Activated T-helper 1 cell treated with Interleukin-2 at 50 U/mL for 16 hours (primary cell): ENCODE measurements around the gene IRF2.
"Not testable (repeated sequence)": the region's sequence is repeated elsewhere in the genome, so short reads cannot be mapped to it uniquely, and the experiment has no call there.

ENCODE experiments used
- DNase-seq: peaks from one replicate; pipeline ENCODE4 v3.0.0-alpha.2; 2020; ENCODE audit warnings: low read depth

Gene IRF2

DNA sequence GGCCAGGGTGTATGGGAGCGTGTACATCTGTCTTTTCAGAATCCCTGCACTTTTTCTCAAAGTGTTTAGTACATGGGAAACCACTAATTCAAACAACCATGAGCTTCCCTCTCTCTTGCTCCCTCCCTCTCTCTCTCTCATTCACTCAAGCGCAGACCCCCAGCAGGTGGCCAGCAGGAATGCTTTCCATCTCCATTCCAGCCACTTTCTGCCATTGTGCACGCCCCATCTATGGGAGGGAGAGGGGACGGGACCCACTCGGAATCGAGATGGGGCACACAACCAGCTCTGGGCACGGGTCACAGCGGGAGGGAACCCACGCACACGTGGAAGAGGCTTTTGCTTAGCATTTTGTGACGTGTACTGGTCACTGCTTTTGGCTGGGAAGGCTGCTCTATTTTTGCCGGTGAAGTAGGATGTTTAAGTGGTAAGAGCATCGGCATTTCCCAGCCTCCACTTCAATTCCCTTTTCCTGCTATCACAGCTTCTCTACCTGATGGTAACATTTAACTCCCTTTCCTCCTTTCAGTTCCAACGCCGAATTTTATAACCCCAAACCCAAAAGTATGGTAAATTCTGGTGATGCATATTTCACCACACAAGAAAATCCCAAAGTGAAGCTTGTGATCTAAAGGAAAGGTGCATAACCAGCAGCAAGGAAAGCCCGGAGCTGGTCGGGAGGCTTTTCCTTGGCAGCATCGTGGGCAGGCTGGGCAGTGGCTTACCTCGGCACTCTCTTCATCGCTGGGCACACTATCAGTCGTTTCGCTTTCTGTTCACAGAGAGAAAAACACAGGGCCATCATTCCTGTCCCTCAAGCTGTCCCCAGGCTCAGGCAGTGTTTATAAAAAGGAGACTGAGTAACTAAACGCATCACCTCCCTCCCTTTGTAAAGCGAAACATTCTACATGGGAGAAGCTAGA lies 84.1 kb downstream of the IRF2 start:
- DNase-seq = no peak

- no peak for DNase-seq
Observed at GRCh38 chr4:184388106-184388505, 86.2 kb downstream of the IRF2 start.

GRCh38 chr4:184387351-184387750 lies 87.0 kb downstream of the IRF2 start:
- DNase-seq = no peak

GRCh38 chr4:184386271-184386781 lies 88.0 kb downstream of the IRF2 start:
- DNase-seq = no peak

GRCh38 chr4:184385705-184386141 lies 88.6 kb downstream of the IRF2 start:
- no peak for DNase-seq

DNA sequence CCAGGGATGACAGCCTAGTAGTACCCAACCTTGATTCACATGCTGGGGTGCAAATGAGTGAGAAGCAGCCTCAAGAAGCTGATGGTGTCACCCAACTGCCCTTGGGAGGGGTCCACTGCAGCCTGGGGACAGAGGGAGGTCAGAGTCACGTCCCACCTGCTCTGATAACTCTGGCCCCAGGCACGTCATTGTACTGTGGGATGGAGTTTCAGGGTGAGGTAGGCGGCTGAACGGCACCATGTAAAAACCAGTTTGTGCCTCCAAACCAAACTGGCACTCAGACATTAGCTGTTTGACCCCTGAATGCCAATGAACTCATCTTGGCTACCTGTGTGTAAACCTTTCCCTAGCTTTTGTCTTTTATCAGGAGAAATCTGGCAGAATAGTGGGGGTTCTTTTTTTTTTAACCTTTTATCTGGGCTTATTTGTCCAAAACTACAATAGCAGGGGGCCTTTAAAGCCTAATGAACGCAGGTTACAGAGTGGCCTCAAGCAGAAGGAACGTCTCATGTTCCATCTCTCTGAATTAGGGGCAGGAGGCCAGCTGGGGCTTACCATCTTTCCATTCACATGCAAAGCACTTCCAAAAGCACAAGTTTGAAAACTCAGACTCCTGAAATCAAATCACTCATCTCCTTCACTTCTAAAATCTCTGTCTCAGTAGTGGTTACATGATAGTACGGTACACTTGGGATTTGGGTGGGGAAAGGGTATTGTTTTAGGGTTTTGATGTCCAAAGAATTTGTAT lies 89.4 kb downstream of the IRF2 start:
- no peak for DNase-seq

- no peak for DNase-seq
Observed at GRCh38 chr4:184384056-184384809, 90.1 kb downstream of the IRF2 start.

DNA sequence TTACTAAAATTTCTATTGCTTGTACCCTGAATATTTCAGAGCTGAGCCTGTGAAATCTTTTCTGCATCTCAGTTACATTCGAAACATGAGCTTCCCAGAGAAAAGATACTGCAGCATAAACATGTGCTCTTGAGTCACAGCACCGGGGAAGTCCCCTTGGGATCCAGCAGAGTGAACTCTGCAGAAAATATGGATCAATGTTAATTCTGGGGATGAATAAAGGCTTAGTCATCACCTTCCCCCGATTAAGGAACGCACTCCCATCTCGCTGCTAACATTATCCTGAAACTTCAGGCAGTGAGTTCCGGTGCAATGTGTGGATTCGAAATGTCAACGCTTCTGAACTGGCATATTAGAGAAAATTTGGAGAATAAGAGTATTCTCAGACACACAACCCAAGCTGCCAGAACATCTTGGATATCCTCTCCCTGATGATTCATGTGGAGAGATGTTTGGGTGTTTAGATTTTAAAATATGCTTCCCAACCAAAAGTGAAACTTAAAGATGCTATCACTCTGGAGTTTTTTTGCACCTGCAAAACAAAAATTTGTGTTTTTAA lies 90.8 kb downstream of the IRF2 start:
- no peak for DNase-seq

DNA sequence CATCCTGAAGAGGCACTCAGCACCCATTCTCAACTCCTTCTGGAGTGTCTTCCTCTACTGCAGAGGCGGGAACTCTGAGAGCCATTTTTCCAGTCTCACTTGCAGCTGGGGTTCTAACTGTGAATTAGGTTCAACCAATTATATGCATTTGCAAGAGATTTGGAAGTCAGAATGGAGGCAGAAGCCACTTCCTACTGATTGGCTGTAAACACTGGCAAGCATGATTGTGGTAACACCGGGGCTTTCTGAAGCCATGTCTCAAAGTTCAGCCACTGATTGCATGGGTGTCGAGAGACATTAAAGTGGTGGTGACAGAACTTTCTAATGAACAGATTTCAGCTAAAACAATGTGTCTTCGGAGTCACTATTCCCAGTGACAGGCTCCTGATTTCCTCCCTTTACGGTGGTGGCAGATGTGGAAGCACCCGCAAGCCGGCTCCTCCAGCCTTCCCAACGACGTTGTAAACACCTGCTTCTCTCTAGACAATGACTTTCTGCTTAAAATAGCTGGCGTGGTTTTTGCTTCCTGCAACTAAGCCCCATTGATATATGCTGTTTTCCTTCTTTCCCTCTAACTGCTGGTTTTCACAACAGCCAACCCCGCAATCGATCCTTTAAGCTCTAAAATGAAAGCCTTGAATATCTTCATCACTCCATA lies 92.0 kb downstream of the IRF2 start:
- no peak for DNase-seq

DNA sequence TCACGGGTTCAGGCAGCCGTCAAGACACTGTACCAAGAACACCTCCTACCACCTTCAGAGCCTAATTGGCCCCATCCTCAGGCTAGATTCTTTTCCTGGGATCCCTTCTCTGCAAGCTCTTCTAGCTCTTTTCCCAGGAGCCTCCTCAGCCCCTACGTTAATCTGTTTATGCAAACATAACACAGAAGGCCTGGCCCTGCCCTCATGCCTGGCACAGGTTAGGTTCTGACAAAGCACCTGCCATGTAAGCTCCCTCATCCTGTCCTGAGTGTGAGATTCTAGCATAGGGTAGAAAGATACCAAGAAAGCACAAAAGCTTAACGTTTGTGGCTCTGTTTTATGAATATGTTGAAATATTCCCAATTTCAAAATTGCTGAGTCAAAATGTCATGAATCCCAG lies 93.6 kb downstream of the IRF2 start:
- no peak for DNase-seq

GRCh38 chr4:184380214-184380613 lies 94.1 kb downstream of the IRF2 start:
- DNase-seq = not testable (repeated sequence)

GRCh38 chr4:184376923-184377322 lies 97.4 kb downstream of the IRF2 start:
- DNase-seq = no peak

DNA sequence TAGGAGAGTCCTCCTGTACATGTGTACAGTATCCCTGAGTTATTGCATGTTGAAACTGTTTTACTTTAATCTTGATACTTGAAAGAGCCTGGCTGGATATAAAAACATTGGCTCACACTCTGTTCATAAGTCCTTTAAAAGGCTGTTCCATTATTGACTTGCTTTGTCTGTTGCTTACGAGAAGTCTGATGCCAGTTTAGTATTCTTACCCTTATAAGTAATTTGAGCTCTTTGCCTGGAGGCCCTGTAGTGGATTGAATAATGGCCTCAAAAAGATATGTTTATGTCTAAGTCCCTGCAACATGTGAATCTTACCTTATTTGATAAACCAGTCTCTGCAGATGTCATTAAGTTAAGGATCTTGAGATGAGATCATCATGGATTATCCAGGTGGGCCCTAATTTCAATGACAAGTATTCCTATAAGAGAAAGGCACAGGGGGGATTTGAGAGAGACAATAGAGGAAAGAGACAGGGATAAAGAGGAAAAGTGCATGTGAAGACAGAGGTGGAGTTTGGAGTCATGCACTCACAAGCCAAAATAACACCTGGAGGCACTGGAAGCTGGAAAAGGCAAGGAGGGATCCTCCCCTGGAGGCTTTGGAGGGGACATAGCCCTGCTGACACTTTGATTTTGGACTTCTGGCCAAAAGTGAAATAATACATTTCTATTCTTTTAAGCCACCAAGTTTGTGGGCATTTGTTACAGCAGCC lies 98.1 kb downstream of the IRF2 start:
- no peak for DNase-seq

GRCh38 chr4:184375623-184376022 lies 98.7 kb downstream of the IRF2 start:
- DNase-seq = not testable (repeated sequence)

- no peak for DNase-seq
Observed at GRCh38 chr4:184375027-184375426, 99.3 kb downstream of the IRF2 start.

- no peak for DNase-seq
Observed at GRCh38 chr4:184373886-184374405, 100.4 kb downstream of the IRF2 start.

DNA sequence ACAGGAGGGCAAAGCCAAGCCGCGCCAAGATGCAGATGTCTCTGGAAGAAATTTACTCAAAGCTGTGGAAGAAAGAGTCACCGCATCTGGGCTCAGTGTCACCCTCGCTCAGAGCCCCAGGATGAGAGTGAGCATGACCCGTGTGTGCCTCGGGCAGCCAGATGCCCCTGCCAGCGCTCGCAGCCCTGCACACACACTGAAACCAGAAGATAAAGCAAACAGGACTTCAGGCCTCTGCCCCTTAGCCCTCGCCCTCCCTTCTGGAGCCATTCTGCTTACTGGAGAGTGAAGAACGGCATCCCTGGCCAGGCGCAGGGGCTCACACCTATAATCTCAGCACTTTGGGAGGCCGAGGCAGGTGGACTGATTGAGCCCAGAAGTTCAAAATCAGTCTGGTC lies 103.0 kb downstream of the IRF2 start:
- DNase-seq = no peak

DNA sequence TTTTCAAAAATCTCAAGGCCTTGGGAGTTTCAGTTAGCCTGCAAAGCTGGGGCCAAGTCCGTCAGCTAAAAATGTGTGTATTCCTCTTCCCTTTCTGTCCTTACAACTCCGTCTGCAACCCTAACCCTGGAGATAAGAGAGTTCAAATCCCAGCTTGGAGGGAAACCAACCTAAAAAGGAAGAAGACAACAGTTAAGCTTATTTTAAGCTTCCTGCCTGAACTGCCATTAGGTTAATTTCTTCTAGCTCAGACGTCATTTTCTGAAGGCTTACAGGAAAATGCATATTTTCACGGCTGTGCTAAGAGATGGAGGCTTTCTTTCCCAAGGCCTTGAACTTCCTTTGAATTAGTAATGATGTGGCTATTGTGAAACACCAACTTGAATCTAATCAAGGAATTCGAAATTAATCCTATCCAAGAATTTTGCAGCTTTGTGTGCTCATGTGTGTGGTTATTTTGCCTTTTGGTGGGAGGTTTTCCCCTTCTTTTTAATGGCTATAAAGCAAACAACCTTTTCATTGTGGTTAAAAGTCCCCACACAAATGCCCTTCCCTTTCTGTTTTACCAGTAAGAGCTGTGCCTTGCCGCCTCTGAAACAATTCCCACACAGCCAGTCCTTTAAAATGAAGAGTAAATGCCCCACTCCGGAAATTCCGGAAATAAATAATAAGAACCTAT lies 103.5 kb downstream of the IRF2 start:
- no peak for DNase-seq

DNA sequence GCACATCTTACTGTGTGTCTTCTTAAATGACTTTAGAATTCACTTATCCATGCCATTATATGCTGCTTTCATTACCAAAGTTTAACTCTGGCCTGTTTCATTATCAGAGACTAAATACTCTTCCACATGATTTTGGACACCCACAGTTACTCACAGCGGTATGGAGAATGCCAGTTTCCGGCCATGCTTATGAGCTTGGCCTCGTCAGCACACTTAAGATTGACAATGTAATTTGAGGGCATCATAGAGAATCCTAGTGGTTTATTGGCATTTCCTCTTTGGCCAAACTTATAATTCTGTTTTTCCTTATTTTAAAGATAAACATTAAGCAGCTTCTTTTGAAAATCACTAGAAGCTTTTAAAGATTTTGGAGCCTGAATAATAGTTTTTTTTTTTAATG lies 104.5 kb downstream of the IRF2 start:
- no peak for DNase-seq

DNA sequence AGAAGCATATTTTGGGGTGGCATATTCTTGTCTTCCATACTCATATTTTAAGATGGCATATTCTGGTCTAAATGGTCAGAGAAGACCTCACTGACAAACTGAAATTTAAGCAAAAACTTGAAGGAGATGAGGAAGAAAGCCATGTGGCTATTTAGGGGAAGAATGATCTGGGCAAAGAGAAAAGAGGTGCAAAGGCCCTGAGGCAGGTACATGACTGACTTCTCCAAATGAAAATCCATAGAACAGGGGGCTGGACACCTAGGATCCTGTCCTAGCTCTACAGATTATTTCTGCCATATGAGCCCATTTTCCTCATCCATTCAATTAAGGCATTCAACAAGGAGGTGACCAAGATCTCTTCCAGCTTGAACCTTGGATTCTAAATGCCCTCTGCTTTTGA lies 105.6 kb downstream of the IRF2 start:
- DNase-seq = no peak
